ENCODE data around the gene PRKAR1A.

Gene PRKAR1A

GRCh38 chr17:68587026-68587425 is 74.8 kb downstream of the PRKAR1A start:
- in situ Hi-C loops (cut with HindIII; ENCODE audit: low pct_ligation_motif_present, low sequenced_read_pairs), result no loop called here
- Histone ChIP-seq H3K36me3 (replicated peaks) (no peaks in the 10 kb centered on the region), H3K4me3 (ENCODE audit: low read depth, low read length) (no peak overlapping the region), H3K27ac (no peak overlapping the region), H3K27me3 (replicated peaks) (peaks cover 2% of the 10 kb centered on the region)
- DNase-seq, result no peak
- no peak for TF ChIP-seq CTCF (IDR thresholded peaks at IDR 0.05; ENCODE audit: low read depth, low read length, missing control alignments)

- in situ Hi-C loops (cut with HindIII; ENCODE audit: low pct_ligation_motif_present, low sequenced_read_pairs), result no loop called here
- peaks cover 2% of the 10 kb centered on the region for H3K27me3 ChIP-seq (replicated peaks)
- H3K4me3 ChIP-seq (ENCODE audit: low read depth, low read length), result no peak overlapping the region
- TF ChIP-seq CTCF (IDR thresholded peaks at IDR 0.05; ENCODE audit: low read depth, low read length, missing control alignments), result no peak
- no peak for DNase-seq
- H3K36me3 ChIP-seq (replicated peaks), result no peaks in the 10 kb centered on the region
- no peak overlapping the region for H3K27ac ChIP-seq
These were observed 75.6 kb downstream of the PRKAR1A start for GRCh38 chr17:68587847-68588246.

GRCh38 chr17:68588362-68588761 is 76.1 kb downstream of the PRKAR1A start:
- Histone ChIP-seq H3K27ac (no peak overlapping the region), H3K36me3 (replicated peaks) (no peaks in the 10 kb centered on the region), H3K4me3 (ENCODE audit: low read depth, low read length) (no peak overlapping the region), H3K27me3 (replicated peaks) (peaks cover 2% of the 10 kb centered on the region)
- no peak for DNase-seq
- no peak for TF ChIP-seq CTCF (IDR thresholded peaks at IDR 0.05; ENCODE audit: low read depth, low read length, missing control alignments)
- in situ Hi-C loops (cut with HindIII; ENCODE audit: low pct_ligation_motif_present, low sequenced_read_pairs), result no loop called here

GRCh38 chr17:68589086-68589485 is 76.9 kb downstream of the PRKAR1A start:
- no peak overlapping the region for H3K4me3 ChIP-seq (ENCODE audit: low read depth, low read length)
- DNase-seq, result no peak
- TF ChIP-seq CTCF (IDR thresholded peaks at IDR 0.05; ENCODE audit: low read depth, low read length, missing control alignments), result no peak
- H3K36me3 ChIP-seq (replicated peaks), result no peaks in the 10 kb centered on the region
- in situ Hi-C loops (cut with HindIII; ENCODE audit: low pct_ligation_motif_present, low sequenced_read_pairs), result no loop called here
- peaks cover 2% of the 10 kb centered on the region for H3K27me3 ChIP-seq (replicated peaks)
- no peak overlapping the region for H3K27ac ChIP-seq

GRCh38 chr17:68591583-68591982 is 79.4 kb downstream of the PRKAR1A start:
- no peaks in the 10 kb centered on the region for H3K27me3 ChIP-seq (replicated peaks)
- H3K4me3 ChIP-seq (ENCODE audit: low read depth, low read length), result no peak overlapping the region
- H3K27ac ChIP-seq, result no peak overlapping the region
- H3K36me3 ChIP-seq (replicated peaks), result no peaks in the 10 kb centered on the region
- no peak for DNase-seq
- no peak for TF ChIP-seq CTCF (IDR thresholded peaks at IDR 0.05; ENCODE audit: low read depth, low read length, missing control alignments)
- in situ Hi-C loops (cut with HindIII; ENCODE audit: low pct_ligation_motif_present, low sequenced_read_pairs), result no loop called here

GRCh38 chr17:68592009-68592408 is 79.8 kb downstream of the PRKAR1A start:
- H3K36me3 ChIP-seq (replicated peaks), result no peaks in the 10 kb centered on the region
- H3K27ac ChIP-seq, result no peak overlapping the region
- no peaks in the 10 kb centered on the region for H3K27me3 ChIP-seq (replicated peaks)
- no peak for DNase-seq
- in situ Hi-C loops (cut with HindIII; ENCODE audit: low pct_ligation_motif_present, low sequenced_read_pairs), result no loop called here
- H3K4me3 ChIP-seq (ENCODE audit: low read depth, low read length), result no peak overlapping the region
- no peak for TF ChIP-seq CTCF (IDR thresholded peaks at IDR 0.05; ENCODE audit: low read depth, low read length, missing control alignments)
